WTC11 (cell line): ENCODE data around the gene GLRA3.

Experiments
- ELF4 ChIP-seq: sonication (generic); formaldehyde crosslinking; IDR thresholded peaks from 2 replicates; pipeline ENCODE4 v1.8.1; 2022; ENCODE audit warnings: low read depth, mild to moderate bottlenecking, moderate library complexity, missing genetic modification reagents
- ESRRA ChIP-seq: sonication (generic); formaldehyde crosslinking; IDR thresholded peaks from 2 replicates; pipeline ENCODE4 v1.8.1; 2022; ENCODE audit warnings: mild to moderate bottlenecking, missing genetic modification reagents, borderline replicate concordance
- IRF2 ChIP-seq: sonication (generic); formaldehyde crosslinking; IDR thresholded peaks from 2 replicates; pipeline ENCODE4 v1.8.0; 2022; ENCODE audit warnings: low read depth, missing genetic modification reagents, borderline replicate concordance
- JUN ChIP-seq: sonication (generic); formaldehyde crosslinking; IDR thresholded peaks from 2 replicates; pipeline ENCODE4 v1.8.0; 2023; ENCODE audit warnings: mild to moderate bottlenecking, missing genetic modification reagents
- KAT7 ChIP-seq: sonication (generic); formaldehyde crosslinking; IDR thresholded peaks from 2 replicates; pipeline ENCODE4 v1.8.1; 2023; ENCODE audit warnings: missing genetic modification reagents, mild to moderate bottlenecking, borderline replicate concordance
- SP1 ChIP-seq: sonication (generic); formaldehyde crosslinking; conservative IDR thresholded peaks from 2 replicates; pipeline ENCODE4 v1.8.1; 2022; ENCODE audit warnings: missing genetic modification reagents
- ZBTB21 ChIP-seq: sonication (generic); formaldehyde crosslinking; IDR thresholded peaks from 2 replicates; pipeline ENCODE4 v1.8.1; 2023; ENCODE audit warnings: mild to moderate bottlenecking, missing genetic modification reagents, borderline replicate concordance
- ZNF317 ChIP-seq: sonication (generic); formaldehyde crosslinking; IDR thresholded peaks from 2 replicates; pipeline ENCODE4 v1.8.1; 2023; ENCODE audit warnings: low read depth, mild to moderate bottlenecking, moderate library complexity, missing genetic modification reagents, borderline replicate concordance
- TF ChIP-seq, protein P1 (sequence below): fragments of 200-600 bp; IDR thresholded peaks from 2 replicates; pipeline ENCODE4 v1.8.0; 2022; ENCODE audit warnings: antibody characterized with exemption
- TF ChIP-seq, protein P2 (sequence below): sonication (generic); formaldehyde crosslinking; IDR thresholded peaks from 2 replicates; pipeline ENCODE4 v1.8.0; 2023; ENCODE audit warnings: missing genetic modification reagents
- TF ChIP-seq, protein P3 (sequence below): sonication (generic); formaldehyde crosslinking; IDR thresholded peaks from 2 replicates; pipeline ENCODE4 v1.8.0; 2023; ENCODE audit warnings: mild to moderate bottlenecking, missing genetic modification reagents

DNA sequence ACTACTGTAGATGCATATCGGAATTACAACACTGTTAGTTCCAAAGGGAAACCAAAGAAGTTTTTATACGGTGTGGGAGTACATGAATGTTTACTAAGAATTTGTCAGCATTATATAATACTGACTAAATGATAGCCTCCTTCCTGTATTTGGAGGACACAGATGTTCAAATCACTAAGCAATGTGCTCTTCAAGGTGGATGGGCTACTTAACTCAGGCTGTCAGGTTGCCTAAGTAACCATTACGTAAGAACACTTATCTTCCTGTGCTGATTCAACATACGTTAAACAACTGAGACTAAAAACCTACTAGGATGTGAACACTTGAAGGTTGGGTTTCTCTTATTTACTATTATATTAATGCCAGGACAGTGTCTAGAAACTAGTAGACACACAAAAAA lies 224.8 kb downstream of the GLRA3 start:
- TF ChIP-seq, protein P1, sequence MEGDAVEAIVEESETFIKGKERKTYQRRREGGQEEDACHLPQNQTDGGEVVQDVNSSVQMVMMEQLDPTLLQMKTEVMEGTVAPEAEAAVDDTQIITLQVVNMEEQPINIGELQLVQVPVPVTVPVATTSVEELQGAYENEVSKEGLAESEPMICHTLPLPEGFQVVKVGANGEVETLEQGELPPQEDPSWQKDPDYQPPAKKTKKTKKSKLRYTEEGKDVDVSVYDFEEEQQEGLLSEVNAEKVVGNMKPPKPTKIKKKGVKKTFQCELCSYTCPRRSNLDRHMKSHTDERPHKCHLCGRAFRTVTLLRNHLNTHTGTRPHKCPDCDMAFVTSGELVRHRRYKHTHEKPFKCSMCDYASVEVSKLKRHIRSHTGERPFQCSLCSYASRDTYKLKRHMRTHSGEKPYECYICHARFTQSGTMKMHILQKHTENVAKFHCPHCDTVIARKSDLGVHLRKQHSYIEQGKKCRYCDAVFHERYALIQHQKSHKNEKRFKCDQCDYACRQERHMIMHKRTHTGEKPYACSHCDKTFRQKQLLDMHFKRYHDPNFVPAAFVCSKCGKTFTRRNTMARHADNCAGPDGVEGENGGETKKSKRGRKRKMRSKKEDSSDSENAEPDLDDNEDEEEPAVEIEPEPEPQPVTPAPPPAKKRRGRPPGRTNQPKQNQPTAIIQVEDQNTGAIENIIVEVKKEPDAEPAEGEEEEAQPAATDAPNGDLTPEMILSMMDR = no peak
- no peak for TF ChIP-seq IRF2 (CRISPR knock-in tag)
- TF ChIP-seq SP1 (CRISPR knock-in tag) = no peak
- TF ChIP-seq ESRRA (CRISPR knock-in tag) = no peak
- TF ChIP-seq JUN (CRISPR knock-in tag) = no peak
- TF ChIP-seq, protein P2, sequence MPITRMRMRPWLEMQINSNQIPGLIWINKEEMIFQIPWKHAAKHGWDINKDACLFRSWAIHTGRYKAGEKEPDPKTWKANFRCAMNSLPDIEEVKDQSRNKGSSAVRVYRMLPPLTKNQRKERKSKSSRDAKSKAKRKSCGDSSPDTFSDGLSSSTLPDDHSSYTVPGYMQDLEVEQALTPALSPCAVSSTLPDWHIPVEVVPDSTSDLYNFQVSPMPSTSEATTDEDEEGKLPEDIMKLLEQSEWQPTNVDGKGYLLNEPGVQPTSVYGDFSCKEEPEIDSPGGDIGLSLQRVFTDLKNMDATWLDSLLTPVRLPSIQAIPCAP (CRISPR knock-in tag) = no peak
- TF ChIP-seq, protein P3, sequence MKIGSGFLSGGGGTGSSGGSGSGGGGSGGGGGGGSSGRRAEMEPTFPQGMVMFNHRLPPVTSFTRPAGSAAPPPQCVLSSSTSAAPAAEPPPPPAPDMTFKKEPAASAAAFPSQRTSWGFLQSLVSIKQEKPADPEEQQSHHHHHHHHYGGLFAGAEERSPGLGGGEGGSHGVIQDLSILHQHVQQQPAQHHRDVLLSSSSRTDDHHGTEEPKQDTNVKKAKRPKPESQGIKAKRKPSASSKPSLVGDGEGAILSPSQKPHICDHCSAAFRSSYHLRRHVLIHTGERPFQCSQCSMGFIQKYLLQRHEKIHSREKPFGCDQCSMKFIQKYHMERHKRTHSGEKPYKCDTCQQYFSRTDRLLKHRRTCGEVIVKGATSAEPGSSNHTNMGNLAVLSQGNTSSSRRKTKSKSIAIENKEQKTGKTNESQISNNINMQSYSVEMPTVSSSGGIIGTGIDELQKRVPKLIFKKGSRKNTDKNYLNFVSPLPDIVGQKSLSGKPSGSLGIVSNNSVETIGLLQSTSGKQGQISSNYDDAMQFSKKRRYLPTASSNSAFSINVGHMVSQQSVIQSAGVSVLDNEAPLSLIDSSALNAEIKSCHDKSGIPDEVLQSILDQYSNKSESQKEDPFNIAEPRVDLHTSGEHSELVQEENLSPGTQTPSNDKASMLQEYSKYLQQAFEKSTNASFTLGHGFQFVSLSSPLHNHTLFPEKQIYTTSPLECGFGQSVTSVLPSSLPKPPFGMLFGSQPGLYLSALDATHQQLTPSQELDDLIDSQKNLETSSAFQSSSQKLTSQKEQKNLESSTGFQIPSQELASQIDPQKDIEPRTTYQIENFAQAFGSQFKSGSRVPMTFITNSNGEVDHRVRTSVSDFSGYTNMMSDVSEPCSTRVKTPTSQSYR (CRISPR knock-in tag) = no peak
- no peak for TF ChIP-seq KAT7
- no peak for TF ChIP-seq ZNF317 (CRISPR knock-in tag)
- TF ChIP-seq ELF4 = no peak
- no peak for TF ChIP-seq ZBTB21 (CRISPR knock-in tag)
